RPMI7951 (cell line): ENCODE measurements around the gene WNK1. TPM values are rescaled to one million over a fixed set of nuclear protein-coding genes. Genes with fewer than 3 reads are reported as not detected.
A peak's percentile ranks its signal among the peaks of the same experiment; 100 is the strongest.
"Not testable (repeated sequence)": the region's sequence is repeated elsewhere in the genome, so short reads cannot be mapped to it uniquely, and the experiment has no call there.

Source experiments
- DNase-seq: peaks from one replicate; pipeline ENCODE4 v3.0.0-alpha.2; 2012; ENCODE audit warnings: low read depth
- total RNA-seq: library from RNA; depleted of rRNA; stranded (reverse); fragments of >200 nt; shearing (Covaris generic); gene quantifications from 2 replicates; pipeline ENCODE4 v1.2.3, GENCODE V29; 2014

Gene WNK1
- total RNA-seq, 1 experiment from 2014 or later: 42.3 TPM

DNA sequence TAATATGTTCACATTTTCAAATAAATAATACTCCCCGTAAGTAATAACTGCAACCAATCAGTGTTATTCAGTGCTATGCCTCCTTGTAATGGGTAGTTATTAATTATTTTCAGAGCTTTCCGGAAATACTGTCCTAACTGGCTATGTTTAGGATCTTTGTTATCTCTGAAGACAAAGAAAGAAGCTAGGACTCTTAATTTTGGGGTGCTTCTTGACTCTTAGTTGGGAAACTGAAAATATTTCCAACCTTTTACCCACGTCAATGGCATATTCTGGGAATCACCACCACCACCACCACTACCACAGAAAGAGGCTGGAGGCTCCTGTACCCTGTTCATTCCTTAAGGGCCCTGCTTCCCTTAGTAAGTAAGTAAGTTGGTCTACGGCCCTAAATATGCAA is 158.0 kb downstream of the WNK1 start:
- DNase-seq: no peak

DNA sequence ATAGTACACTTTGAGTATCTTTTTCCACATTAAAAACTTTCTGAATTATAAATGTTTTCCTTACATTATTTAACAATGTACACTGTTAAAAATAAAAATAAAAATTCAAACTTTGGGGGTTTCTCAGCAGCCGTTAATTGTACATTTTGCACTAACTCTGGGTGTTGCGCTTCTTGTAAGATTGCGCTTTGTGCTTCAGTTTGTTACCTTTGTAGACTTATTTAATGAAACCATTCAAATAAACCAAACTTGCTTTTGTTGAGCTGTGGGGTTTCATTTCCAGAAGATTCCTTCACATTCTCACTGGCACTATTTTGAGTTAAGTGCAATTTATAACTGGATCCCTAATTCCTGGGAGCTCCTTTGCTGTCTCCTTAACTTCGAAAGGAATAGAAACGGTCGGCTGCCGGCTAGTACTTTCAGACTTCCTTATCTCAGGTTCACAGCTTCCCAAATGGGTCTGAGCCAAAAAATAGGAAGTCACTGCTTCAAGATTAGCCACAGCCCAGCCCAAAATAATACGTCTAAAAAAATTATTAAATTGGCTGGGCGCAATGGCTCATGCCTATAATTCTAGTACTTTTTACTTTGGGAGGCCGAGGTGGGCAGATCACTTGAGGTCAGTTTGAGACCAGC is 158.9 kb downstream of the WNK1 start:
- DNase-seq: no peak

DNA sequence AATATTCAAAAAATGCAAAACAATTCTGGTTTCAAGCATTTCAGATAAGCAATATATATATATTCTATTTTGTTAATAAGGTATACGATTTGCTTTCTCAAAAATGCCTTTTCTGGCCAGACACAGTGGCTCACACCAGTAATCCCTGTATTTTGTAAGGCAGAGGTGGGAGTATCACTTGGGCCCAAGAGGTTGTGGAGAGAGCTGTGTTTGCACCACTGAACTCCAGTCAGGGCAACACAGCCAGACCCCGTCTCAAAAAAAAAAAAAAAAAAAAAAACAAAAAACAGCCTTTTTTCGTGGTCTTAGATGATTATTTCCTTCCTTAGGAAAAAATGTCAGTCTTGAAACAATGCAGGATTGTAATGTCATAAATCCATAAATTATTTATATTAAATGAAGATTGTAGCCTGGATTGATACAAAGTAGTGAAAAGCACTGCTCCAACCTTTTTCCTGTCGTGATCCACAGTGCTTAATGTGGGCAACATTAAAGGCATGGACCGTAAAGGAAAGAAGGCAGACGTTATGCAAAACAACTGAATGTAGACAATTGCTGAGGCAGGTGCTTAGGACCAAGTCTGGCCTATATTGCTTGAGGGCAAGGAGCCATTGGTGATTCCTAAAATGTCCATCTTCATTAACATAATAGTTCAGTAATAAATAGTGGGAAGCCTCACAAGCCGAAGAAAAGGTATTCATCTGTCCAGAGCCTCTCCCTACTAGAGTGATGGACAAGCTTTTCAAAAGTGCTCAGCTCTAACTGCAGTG is 160.3 kb downstream of the WNK1 start:
- no peak for DNase-seq

DNA sequence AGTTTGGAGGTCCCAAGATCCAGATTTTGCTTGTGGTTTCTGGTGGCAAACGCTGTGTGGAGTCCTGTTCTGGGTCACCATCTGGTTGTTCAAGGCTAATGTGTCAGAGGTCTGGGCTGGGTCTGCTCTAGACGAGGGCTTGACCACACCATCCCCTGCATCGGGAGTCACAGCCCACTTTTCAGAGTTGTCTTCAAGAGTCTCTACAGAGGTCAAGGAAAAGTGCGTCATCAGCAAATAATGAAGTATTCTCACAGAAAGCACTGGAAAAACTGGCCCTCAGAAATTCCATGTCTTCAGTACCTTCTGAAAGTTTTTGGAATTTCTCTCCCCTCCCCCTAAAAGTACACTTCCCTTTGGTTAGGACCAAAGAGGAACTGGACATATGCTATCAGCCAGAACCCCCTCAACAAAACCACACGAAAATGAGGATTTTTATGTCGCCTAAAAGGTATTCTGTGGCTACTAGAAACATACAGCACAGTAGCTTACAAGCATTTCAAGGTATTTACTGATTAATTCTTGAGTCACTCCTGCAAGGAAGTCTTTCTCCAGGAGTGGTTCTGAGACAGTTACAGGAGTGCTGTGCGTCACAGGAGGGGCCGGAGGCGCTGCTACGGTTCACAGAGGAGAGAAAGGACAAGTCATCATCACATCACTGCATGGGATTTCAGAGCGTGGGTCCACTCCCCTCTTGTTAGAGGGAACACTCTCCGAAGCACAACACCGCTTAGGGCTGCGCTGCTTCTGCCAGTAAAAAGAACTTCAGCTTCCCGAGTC is 161.7 kb downstream of the WNK1 start:
- peak; percentile 59 for DNase-seq

DNA sequence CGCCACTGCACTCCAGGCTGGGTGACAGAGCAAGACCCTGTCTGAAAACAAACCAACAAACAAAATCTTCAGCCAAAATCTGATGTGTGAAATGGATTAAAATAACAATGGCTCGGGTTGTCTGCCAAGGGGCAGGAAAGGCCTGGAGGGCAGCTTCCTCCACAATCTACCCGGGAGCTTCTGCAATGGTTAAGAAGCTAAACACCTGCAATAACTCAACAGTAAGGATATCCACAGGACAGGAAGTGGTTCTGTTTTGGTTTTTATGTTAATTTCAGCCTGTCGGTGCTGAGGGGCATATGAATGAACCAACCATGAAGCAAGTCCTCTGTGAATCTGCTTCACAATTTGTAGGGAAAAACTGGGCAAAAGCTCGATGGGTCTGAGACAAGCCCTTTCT is 162.7 kb downstream of the WNK1 start:
- DNase-seq: peak; percentile 2

DNA sequence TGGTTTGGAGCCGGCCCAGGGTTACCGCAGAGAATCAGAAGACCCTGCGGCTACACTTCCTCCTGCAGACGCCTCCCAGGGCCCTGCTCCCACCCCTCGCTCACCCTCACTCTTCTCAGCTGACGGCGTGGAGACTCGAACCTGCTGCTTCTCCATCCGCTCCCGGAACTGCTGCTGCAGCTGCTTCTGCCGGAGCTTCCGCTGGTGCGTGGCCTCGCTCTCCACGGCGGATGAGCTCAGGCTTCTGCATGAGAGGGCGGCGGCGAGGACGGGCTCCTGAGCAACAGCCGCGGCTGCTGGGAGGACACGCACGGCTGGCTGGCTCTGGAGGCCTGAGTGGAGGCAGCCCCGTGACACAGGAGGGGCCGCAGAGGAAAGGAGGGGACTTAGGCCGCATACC is 163.9 kb downstream of the WNK1 start:
- no peak for DNase-seq

DNA sequence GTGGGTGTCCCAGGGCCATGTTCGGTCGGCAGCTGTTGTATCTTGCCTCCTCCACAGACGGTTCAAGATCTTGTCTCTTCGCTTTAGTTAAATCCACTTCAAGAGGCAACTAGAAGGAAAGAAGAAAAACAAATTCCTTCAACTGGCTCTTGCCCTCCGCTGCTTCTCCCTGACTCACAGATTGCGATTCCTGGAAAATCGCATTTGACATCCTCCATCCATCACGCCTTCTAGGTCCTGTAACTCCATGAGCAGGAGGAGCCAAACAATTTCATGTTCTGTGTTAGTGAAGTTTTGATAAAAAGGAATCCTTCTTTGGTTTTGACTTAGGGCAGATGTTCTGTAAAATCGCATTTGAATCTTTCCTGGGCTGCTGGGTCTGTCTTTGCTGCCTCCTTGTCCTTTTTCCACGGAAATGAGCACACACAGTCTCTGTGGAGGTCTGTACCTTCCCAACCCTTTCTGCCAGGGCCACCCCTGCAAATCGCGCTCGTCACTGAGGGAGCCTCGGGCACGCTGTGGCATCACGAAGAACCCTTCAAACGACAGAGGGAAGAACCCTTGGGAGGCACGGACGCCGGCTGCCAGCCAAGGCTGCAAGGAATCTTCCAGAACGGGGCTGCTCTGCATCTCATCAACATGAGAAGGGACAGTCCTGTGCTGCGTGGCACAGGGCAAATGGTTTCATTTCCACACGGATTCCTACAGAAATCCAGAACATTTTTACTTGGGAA is 164.5 kb downstream of the WNK1 start:
- DNase-seq: no peak

DNA sequence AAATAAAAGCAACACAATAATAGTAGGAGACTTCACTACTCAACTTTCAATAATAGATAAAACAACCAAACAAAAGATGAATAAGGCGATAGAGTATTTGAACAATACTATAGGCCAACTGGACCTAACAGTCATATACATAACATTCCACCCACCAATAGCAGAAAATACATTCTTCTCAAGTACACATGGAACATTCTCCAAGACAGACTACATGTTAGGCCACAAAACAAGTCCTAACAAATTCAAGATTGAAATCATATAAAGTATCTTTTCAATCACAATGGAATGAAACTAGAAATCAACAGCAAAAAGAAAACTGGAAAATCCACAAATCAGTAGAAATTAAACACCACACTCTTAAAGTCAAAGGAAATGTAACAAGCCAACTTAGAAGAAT is 168.3 kb downstream of the WNK1 start:
- DNase-seq: no peak

DNA sequence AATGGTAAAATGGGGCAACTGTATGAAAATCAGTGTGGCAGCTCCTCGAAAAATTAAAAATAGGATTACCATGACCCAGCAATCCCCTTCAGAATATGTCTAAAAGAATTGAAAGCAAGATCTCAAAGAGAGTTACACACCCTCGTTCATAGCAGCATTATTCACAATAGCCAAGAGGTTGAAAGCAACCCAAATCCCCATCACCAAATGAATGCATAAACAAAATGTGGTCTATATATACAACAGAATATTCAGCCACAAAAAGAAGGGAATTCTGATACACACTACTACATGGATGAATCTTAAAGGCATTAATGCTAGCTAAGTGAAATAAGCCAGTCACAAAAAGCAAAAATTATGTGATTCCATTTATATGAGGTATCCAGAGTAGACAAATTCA is 169.9 kb downstream of the WNK1 start:
- DNase-seq: no peak

DNA sequence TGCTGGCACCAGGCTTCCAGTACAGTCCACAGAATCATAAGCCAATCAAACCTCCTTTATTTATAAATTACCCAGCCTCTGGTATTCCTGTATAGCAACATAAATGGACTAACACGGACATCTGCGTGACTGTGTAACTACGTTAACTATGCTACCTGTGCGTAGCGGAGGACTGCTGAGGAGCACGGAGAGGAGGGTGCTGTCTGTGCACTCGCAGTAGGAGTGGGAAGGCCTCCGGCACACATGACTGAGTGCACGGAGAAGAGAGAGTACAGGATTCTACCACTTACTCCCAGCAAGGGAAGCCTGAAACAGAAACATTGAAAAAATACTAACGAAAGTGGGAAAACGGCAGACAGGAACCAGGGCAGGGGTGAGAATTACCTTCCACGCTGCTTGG is 174.3 kb downstream of the WNK1 start:
- DNase-seq: no peak

DNA sequence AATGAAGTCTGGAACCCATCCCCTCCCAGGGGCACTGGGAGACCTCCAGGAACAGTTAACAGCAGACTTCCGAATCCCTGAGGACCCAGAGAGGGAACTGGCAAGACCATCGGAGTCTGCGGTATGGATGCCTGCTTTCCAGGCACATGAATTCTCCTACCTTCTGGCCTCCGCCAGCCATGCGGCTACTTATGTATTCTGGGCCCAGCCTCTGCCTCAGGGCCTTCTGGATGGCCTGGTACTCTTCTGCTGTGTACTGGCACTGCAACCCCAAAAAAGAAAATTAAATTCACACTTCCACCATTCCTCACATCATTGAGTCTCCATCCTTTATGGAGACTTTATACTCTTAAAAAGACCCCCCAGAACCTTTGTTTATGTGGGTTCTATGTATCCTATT is 178.7 kb downstream of the WNK1 start:
- no peak for DNase-seq

DNA sequence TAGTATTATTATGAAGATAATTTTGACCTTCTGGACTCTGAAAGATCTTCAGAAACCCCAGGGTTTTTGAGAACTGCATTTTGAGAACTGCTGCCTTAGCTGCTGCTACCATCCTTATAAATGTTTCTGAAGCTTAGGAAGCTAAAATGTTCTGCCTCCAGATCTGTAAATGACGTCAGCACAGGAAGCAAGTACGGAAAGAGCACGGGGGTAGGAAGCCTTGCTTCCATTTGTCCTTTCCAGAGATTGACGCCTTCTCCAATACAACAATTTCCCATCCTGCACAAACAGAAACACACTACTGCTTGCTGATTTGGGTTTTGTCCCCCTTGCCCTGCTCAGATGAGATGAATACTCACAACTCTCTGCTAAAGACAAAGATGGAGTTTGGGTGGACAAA is 179.2 kb downstream of the WNK1 start:
- no peak for DNase-seq

DNA sequence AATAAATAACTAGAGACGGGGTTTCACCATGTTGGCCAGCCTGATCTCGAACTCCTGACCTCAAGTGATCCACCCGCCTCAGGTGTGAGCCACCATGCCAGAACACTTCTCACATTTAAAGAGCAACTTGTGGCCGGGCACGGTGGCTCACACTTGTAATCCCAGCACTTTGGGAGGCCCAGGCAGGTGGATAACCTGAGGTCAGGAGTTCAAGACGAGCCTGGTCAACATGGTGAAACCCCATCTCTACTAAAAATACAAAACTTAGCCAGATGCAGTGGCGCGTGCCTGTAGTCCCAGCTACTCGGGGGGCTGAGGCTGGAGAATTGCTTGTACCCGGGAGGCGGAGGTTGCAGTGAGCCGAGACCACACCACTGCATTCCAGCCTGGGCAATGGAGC is 183.5 kb downstream of the WNK1 start:
- DNase-seq: not testable (repeated sequence)

DNA sequence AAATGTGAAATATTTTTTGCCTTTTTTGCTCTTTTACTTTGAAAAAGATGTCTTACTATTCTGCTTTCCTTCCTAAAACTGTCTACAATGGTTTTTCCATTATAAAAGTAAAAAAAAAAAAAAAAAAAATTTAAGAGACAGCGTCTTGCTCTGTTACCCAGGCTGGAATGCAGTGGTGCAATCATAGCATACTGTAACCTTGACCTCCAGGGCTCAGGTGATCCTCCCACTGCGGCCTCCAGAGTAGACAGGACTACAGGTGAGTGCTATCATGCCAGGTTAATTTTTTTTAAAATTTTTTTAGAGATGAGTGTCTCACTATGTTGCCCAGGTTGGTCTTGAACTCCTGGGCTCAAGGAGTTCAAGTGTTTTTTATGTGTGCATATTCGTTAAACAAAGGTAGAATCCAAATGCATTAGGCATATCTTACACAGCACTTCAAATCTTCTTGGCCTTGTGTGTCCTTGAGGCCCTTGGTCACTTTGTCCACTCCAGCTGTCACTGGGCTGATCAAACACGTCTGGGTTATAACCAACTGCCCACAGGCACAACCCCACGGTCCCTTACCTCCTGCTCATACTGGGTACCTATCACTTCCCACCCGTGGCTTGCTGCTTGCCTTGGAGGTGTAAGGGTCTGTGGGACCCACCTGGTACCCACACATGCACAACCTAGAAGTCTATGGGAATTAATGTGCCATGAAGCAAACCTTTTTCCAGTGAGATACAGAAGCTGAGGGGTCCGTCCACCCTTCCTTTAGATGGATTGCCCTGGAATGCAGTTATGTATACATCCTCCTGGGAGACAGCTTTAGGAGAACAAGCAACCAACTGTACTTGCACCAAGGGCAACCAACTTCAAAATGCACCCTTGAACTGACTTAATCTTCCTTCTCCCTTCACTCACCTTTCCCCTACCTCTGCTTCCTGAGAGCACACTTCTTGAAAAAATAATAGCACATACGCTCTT is 184.3 kb downstream of the WNK1 start:
- no peak for DNase-seq

DNA sequence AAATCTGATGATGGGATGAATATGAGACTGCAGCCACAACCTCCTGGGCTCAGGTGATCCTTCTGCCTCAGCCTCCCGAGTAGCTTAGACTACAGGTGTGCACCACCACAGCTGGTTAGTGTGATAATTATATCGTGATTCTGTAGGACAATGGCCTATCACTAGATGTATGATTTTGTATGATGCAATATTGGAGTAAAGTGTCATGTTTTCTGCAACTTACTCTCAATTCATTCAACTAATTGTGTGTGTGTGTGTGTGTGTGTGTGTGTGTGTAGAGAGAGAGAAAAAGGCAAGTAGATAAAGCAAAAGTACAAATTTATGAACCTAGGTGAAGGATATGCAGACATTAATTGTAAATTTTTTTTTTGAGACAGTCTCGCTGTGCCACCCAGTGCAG is 186.4 kb downstream of the WNK1 start:
- no peak for DNase-seq

DNA sequence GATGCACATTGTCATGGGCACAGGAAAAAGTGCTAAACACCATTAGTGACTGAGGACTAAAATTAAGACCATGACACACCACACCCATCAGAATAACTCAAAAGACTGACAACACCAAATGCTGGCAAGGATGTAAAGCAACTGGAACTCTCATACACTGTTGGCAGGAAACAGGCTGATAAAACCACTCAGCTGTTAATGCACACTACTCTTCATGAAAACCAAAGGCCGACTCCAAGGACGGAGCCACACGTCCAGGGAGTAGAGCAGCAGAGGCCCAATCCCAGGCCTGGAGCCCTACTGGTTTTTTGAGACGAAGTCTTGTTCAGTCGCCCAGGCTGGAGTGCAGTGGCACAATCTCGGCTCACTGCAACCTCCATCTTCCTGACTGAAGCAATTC is 190.7 kb downstream of the WNK1 start:
- no peak for DNase-seq

DNA sequence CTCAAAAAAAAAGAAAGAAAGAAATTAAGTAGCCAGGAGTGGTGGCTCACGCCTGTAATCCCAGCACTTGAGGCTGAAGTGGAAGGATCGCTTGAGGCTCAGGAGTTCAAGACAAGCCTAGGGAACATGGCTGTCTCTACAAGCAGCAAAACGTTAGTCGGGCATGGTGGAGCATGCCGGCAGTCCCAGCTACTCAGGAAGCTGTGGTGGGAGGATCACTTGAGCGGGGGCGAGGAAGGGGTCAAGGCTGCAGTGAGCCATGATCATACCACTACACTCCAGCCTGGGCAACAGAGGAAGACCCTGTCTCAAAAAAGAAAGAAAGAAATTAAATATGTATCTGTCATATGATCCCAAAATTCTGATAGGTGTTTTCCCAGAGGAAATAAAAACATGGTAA is 191.8 kb downstream of the WNK1 start:
- no peak for DNase-seq

DNA sequence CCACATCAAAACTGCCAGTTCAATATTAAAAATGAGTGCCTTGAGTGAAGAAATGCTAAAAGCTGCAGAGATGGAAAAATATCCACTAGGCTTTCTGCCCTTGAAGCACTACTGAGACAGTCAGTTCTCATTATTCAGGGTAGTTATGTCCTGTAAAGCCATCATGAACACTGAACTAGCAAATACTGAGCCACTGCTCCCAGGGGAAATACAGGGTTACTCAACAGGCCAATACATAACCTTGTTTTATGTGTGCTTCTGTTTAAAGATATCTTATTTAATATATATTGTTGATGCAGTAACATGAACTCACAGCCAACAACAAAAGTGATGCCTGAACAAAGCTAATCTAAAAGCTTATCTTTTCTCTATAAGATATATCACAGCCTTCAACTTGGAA is 193.8 kb downstream of the WNK1 start:
- no peak for DNase-seq

DNA sequence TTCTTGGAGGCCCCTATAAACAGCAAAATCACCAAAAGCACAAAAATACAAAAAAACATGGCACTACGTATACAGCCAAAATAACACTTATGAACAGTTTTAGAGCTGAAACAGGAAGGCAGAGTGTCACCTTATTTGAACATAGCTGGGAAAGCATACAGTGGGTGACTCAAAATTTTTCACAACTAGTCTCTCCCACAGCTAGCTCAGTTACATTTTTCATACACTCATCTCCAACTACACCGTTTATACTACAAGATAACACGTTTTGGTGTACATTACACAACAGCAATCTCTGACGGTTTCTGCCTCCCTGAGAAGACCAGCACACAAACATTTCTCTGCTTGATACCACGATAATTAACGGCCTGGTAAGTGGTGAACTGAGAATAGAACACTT is 194.3 kb downstream of the WNK1 start:
- no peak for DNase-seq

DNA sequence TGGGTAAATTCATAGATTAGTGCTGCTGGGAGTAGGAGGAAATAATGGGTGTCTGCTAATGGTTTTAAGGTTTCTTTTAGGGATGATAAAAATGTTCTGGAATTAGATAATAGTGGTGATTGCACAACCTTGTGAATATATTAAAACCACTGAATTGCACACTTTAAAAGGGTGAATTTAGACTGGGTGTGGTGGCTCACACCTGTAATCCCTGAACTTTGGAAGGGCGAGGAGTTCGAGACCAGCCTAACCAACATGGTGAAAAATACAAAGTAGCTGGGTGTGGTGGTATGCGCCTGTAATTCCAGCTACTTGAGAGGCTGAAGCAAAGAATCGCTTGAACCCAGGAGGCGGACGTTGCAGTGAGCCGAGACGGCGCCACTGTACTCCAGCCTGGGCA is 195.9 kb downstream of the WNK1 start:
- no peak for DNase-seq
